OCI-LY3 (cell line): ENCODE results near the gene CNTNAP2.

Source experiments
- CTCF ChIP-seq: fragments of 200-600, 300-600 bp; sonication (generic); IDR thresholded peaks from 2 replicates; pipeline ENCODE4 v1.5.1; 2014; ENCODE audit warnings: antibody characterized with exemption, low read length, low read depth
- EZH2phosphoT487 ChIP-seq: fragments of 200-600 bp; shearing (Covaris generic); IDR thresholded peaks from 2 replicates; pipeline ENCODE4 v1.6.1; 2018; ENCODE audit warnings: antibody characterized with exemption, mixed run types, low read depth

GRCh38 chr7:146626912-146627311, 510.3 kb downstream of the CNTNAP2 start:
- TF ChIP-seq CTCF (no peak), EZH2phosphoT487 (no peak)
